Activated CD8-positive, alpha-beta memory T cell treated with anti-CD3 and anti-CD28 coated beads, Interleukin-2, amount 50 U/mL, for 48 hours (primary cell): Measurements from ENCODE around the gene ITGA8.
"Not testable (repeated sequence)": the region's sequence is repeated elsewhere in the genome, so short reads cannot be mapped to it uniquely, and the experiment has no call there.

Source experiments
- DNase-seq: peaks from one replicate; pipeline ENCODE4 v3.0.0-alpha.2; 2020

ITGA8 gene

DNA sequence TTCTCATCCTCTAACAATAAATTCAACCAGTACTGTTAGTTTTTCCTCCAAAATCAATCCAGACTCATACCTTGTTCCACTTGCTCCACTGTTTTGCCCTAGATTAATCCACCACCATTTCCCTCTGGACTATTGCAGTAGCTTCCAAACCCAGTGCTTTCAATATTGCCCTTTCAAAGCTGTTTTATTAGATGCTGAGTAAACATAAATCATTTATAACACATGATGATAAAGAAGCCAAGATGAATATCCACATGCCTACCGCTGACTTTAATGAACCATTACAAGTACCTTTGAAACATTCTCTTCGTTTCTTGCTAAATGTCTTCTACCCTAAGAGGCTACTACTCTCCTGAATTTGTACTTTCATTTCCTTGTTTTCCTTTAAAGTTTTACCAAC lies 174.5 kb downstream of the ITGA8 start:
- DNase-seq: no peak

DNA sequence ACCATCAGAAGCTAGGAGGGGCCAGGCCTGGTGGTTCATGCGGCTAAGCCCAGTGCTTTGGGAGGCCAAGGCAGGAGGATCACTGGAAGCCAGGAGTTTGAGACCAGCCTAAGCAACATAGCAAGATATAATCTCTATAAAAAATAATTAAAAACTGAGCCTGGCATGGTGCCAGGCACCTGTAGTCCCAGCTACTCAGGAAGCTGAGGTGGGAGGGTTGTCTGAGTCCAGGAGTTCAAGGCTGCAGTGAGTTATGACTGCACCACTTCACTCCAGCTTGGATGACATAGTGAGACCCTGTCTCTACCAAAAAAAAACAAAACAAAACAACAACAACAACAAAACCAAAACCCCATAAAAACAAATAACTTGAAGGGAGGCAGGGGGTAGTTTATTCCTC lies 175.7 kb downstream of the ITGA8 start:
- no peak for DNase-seq

DNA sequence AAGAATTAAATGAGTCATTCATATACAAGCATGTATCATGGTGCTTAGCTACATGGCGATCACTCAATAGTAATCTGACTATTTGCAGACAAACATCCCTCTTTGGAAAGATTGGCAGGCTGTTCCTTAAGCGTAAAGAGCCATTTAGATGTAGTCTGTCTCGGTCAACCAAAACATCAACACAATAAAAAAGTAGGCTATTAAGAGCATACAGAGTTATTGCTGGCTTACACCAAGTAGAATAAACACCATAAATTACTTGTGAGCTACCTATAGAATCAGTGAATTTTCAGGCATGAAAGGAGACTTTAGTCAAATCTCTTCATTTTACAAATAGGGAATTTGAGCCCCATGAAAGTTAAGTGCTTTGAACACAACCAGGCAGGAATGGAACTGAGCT lies 176.9 kb downstream of the ITGA8 start:
- no peak for DNase-seq

DNA sequence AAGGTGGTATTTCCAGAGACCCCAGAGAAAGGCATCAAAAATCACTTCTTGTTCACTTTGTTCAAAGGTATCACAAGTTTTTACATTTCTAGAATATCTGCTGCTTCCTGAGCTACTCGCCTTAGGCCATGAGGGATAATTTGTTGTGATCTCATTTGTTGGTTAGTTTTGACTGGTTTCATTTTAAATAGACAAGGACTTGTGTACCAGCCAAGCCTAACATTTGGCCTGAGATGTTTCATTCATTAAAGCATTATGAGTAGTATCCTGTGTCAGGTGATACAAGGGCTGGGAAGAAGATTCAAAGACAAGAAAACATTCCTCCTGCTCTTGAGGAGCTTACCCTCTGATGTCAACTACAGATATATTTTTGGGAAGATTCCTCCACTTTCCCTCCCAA lies 178.3 kb downstream of the ITGA8 start:
- no peak for DNase-seq

DNA sequence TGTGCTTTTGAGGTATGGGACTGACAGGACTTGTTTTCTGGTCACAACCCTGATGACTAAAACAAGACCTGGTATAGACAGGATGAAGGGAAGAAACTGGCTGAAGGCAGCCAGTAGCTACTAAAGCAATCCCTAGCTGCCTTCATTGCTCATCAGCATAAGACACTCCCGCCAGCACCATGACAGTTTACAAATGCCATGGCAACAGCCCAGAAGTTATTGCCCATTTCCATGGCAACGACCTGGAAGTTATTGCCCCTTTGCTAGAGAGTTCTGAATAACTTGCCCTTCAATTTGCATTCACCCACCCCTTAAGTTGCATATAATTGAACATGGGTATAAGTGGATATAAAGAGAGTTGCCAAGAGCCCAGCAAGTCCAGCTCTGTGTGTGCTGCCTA lies 179.0 kb downstream of the ITGA8 start:
- no peak for DNase-seq

DNA sequence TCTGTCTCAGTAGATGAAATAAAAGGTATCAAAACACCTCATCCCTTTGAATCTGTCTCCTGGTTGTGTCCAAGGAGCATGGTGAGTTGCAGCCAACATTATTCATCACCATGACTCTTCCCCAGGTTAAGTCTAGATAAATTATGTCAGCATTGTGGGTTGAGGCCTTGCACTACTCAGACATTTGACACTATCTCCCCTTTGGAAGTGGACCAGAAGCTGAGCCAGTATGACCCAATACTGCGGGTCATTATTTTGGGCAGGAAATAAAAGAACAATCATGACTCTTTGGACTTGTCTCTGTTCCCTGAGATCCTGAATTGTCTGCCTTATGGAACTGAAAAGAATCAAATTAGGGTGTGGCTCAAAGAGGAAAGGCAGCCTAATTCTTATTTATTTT lies 180.5 kb downstream of the ITGA8 start:
- no peak for DNase-seq

DNA sequence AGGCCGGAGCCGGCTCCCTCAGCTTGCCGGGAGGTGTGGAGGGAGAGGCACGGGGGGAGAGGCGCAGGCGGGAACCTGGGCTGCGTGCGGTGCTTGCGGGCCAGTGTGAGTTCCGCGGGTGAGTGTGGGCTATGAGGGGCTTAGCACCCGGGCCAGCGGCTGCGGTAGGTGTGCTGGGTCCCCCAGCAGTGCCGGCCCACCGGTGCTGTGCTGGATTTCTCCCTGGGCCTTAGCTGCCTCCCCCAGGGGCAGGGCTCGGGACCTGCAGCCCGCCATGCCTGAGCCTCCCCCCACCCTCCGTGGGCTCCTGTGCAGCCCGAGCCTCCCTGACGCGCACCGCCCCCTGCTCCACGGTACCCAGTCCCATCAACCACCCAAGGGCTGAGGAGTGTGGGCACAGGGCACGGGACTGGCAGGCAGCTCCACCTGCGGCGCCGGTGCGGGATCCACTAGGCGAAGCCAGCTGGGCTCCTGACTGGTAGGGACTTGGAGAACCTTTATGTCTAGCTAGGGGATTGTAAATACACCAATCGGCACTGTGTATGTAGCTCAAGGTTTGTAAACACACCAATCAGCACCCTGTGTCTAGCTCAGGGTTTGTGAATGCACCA lies 184.7 kb downstream of the ITGA8 start:
- not testable (repeated sequence) for DNase-seq

DNA sequence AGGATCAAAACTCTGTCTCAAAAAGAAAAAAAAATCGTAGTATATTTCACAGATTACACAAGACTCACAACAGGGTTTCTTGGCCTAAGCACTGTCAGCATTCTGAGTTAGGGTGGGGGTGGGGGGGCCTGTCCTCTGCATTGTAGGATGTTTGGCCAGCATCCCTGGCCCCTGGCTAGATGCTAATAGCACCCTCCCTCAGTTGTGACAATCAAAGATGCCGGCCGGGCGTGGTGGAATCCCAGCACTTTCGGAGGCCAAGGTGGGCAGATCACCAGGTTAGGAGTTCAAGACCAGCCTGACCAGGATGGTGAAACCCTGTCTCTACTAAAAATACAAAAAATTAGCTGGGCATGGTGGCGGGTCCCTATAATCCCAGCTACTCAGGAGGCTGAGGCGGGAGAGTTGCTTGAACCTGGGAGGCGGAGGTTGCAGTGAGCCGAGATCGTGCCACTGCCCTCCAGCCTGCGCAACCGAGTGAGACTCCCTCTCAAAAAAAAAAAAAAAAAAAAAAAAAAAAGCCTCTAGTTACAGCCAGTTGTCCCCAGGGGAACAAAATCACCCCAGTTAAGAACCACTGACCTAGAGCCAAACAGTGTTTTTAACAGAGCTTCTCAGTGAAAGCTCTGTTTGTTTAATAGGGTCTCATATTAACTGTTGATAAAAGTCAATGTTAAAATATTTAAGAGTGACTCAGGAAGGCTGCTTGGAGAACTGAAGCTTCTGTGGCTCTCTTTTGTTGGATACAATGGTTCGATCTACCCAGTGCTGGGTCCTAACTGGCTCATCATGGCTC lies 187.6 kb downstream of the ITGA8 start:
- DNase-seq: no peak

DNA sequence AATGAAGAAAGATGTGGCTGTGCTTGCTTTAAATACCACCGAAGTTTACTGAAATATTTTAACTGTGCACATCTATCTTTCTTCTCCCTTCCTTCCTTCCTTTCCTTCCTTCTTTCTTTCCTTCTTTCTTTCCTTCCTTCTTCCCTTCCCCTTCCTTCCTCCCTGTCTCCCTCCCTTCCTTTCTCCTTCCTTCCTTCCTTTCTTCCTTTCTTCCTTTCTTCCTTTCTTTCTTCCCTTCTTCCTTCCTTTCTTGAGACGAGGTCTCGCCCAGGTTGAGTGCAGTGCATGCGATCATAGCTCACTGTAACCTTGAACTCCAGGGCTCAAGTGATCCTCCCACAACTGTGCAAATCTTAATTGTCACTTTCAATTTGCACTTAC lies 190.9 kb downstream of the ITGA8 start:
- DNase-seq: no peak

DNA sequence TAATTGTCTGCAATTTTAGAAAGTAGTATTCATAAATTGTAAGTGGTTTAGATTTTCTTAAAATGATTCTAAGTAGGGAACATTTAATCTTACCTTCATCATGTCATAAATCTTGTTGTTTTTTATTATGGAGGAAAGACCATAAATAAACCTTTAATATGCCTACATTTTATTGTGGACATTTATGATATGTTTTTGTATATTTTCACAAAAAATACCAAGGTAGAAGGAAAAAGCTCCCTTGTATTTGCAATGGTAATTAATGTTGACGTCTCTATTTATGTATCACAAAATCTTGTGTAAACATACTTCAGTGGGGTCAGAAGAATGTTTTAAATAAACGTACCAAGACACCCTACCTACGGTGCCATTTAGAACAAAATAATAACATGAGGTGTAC lies 193.0 kb downstream of the ITGA8 start:
- no peak for DNase-seq

DNA sequence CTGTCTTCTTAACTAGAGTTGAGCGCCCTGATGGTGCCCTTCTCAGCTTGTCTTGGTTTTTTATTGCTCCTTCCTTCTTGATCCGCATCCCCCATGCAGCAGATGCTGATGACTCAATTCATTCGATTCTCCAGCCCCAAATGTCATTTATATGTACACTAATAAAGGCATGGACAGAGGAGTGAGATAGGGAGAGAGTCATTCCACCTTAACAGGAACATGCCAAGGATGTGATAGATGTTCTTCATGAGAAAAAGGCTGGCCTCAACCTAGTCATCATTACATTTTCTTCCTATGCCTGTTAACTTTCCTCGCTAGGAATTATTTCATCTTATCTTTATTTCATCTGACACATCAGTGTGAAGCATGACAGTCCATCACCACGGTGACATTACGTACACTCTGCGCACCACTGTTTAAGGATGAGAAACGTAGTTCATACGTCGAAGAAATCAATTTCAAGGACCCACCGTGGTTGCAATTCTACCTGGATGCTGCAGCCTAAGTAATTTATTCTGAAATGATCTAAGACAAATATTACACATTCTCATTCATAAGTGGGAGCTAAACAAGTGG lies 198.3 kb downstream of the ITGA8 start:
- no peak for DNase-seq

DNA sequence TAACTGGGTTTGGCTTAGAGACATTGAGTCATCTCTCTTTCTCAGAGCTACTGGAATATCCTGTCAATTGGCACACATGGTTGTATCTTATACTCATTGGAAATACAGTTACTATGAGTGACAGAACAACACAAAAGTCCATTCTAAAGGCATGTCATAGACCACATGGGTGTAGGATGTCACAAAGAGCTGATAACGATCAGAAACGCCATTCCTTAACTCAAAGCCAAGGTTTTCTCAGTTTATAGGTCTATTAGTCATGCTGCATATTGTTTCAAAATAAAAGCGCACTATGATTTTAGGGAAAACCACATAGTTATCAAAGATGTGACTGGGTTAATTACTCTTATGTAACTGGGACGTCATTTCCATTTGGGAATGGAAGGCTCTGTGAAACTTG lies 201.5 kb downstream of the ITGA8 start:
- no peak for DNase-seq

DNA sequence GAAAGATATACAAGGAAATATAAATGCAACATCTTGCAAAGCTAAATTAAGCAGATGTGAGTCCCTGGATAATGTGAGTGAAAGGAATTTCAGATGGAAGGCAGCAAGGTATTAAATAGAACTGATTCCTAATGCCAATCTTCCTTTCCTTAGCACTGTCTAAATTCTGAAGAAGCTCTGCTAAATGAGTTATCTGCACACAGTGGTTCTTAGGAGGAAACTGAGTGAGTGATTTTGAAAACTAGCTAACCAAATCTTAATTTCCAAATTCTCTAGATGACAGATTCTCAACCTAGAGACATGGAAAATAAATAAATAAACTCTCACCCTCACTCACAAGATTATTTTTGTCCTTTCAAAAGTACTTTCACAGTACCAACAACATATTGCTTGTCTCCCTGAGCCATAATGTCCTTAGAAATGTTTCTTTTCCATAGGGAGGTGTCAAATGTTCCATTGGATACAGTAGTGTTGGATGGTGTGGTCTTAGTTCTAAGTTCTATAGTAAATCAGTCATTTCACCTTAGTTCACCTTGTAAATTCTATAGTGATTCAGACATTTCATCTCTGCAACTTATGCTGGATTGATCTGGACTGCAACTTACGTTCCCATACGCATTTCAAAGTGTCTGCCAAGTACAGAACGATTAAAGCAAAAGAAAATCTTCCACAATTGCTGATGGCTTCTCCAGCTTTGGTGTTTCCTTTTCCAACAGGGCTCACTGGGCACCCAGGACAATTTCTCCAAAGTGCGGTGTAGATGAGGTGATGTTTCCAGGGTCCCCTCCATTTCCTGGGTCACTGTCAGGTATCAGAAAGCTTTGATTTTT lies 203.3 kb downstream of the ITGA8 start:
- DNase-seq: no peak

DNA sequence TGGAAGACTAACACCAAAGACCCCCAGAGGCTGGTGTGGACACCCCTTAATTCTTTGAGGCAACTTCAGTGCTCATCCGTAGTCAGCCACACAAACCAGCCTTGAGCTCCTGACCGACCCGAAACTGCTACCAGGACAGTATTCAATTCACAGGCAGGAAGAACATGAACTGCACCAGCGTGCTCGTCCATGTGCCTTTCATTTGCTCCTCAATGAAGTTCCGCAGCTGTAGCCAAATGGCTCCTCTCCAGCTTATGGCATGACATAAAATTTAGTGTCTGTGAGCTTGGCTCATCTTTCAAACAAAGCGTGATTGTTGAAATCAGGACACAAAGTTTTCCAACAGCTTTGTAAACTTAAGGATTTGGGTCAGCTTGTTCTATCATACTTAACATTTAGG lies 204.5 kb downstream of the ITGA8 start:
- DNase-seq: no peak

DNA sequence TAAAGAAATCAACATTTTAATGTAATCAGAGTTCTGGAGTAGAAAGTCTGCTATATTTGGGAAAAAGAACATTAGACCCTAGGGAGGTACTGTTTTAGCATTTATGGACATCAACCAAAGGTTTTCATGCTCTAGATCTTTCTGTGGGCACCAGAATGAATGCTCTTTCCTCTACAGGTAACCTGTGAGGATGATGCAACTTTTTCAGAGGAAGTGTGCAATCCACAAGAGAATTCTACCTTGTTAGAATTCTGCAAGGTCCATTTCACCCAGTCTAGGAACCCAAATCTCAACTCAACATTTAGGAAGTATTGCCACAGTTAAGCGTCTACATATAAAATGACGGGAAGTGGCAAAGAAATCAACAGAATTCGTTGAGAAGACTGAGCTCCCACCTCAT lies 208.8 kb downstream of the ITGA8 start:
- DNase-seq: no peak

DNA sequence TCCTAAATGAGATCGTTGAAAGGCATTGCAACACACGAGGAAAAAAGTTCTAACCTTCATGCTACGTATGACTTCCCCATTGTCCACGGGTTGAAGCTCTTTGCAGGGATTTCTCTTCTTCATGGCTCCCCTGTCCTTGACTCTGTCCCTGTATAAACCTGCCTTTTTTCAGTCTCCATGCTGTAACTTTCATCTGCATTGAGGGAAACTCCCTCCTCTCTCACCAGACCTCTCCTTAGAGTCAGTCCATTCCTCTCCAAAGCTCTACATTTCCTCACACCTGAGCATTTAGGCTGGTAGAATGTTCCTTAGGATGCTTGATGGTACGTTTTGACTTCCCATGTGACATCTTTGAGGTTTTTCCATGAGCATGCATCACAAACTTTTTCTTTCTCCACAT lies 214.4 kb downstream of the ITGA8 start:
- DNase-seq: no peak

DNA sequence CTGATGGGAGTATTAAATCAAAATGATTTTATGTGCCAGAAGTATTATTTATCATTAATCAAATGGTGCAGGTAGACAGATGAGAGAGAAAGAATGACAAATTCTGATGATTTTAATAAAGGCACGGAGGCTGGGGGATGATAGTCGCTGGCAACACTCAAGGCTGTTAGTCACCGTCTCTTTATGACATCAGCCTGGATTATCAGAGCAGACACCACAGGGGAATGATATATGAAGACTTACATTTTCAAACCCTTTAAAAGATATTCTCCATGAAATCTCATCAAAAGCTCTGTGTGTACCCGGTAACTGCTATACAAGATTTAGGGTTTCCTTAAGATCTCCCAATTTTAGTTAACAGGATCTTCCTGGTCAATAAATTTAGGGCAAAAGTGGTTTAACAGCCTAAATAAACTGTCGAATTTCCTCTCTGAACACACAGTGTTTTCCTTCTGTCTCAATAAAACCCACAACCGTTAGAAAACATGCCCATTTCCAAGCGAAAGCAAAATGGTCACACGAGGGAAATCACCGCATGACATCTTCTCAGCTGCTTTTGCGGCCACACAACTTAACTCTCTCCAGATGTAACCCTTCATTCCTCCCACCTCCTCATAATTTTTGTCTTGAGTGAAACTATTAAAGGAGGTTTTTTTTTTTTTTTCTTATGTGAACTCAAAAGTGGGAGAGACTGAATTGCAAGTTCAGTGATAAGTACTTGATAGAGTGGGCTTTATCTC lies 215.5 kb downstream of the ITGA8 start:
- DNase-seq: no peak

DNA sequence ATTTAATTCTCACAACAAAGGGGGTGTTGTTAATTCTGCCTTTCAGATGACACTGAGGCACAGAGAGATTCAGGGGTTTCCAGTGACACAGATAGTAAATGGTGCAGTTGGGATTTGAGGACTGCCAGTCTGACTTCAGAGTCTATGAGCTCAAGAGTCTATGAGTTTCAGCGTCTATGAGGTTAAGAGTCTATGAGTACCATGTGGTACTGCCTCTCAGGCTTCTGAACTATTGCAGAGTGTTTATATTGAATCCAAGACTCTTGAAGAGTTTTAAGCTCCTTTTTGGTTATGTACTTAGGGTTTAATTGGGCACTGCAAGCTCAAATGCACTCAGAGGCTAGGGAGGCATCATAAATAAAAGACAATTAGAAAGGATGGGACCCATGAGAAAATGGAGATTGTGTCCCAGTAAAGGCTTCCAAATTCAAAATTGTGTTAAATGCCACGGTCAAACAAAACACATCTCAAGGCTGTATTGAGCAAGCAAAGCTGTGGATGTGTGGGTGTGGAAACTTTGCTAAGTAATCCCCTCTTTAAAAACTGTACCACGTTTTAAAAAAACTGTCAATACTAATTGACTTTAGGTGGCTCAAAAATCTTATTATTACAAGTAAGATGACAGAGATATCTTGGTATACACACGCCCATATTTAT lies 224.7 kb downstream of the ITGA8 start:
- DNase-seq: no peak

DNA sequence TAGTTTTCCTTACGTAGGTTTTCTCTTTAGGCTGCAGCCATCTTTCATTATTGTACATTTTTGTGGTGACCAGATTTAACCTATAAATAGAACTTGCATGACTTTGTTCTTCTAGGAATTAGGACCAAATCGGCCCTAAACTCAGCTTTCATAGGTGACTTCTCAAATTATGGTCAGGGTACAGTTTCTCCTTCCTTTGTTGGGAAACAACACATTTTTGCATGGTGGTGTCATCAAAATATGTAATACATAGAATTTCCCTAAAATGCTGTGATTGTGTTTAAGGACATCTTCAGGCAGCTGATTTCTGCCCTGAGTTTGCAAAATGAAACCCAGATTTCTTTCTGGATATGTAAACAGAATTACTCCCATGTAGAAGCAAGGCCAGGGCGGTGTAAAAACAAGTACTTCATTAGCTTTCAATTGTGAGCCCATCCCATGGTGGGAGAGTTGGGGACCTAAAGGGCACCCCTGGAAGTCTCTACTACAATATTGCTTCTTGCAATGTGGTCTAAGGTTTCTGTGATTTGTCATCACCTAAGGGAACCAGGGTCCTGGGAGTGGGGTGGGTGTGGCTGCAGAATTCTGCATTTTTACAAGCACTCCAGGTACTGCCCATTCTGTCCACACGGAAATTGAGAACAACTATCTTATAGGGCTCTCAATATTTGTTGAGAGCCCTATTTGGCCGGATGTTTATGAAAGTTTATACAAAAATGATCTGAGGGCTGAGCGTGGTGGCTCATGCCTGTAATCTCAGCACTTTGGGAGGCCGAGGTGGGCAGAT lies 227.7 kb downstream of the ITGA8 start:
- no peak for DNase-seq

DNA sequence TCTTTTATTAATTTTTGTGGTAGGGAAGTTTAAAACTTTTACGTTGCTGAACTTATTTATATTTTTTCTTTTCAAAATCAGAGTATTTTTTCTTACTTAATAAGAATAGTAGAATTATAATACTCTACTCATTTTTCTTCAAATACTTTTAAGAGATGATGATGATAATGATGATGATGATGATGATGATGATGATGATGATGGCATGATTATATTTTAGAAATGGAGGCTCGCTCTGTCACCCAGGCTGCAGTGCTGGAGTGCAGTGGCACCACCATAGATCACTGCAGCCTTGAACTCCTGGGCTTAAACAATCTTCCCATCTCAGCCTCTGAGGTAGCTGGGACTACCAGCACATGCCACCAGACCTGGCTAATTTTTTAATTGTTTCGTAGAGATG lies 230.3 kb downstream of the ITGA8 start:
- DNase-seq: no peak

DNA sequence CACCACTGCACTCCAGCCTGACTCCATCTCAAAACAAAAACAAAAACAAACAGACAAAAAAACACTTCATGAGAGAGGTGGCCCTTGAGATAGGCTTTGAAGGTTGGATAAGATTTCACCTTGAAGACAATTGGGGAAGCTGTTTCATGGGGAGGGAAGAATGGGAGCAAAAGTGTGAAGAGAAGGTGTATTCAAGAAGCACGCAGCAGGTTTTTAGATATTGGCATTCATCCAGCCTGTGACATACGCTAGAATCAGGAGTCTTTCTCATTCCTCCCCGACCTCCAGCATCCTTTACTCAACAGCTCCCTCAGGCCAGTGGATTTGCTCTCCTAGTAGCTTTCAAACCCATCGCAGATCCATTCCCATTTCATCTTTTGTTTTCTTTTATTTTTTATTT lies 232.3 kb downstream of the ITGA8 start:
- no peak for DNase-seq

DNA sequence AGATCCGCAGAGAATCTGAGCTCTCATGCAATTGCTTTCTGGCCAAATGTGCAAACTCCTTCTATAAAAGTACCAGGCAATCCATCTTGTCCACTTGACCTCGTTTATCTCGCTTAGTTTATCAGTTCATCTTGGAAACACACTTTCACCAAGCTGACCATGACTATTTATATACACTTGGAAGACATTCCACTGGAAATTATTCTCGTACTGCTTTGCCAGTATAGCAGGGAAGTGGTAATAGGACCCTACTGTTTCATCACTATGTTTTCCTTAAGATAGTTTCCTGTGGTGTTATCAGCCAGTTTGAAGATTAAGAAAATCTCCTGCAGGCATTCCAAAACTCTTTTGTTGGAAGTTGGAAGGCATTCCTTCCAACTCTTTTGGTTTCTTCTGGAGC lies 233.3 kb downstream of the ITGA8 start:
- no peak for DNase-seq
